ENCODE results near the gene MBIP.

Gene MBIP

GRCh38 chr14:36254020-36254624 lies 66.3 kb downstream of the MBIP start:
- DNase-seq (ENCODE audit: low spot score): no peak
- TF ChIP-seq CTCF (IDR thresholded peaks at IDR 0.05): no peak
- Histone ChIP-seq H3K27ac (no peak overlapping the region), H3K4me3 (no peak overlapping the region)
